Measurements from ENCODE around the gene TIAM1.

DNA sequence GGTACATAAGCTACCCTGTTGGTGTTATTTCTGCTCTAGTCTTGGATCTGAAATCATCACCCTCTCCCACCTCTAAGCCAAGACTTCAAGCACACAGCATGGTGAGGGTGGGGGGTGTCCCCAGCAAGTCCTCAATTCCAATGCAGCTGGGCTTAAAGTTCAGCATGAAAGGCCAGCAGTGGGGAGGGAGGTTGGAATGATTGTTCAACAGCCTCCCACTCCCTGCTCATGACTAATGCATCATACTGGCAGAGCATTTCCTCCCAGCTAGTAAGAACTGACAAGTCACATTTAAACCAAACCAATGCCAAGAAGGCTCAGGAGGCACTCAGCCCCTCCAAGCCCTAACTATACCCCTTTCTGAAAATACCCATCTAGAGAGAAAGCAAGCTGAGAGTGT lies 50.1 kb downstream of the TIAM1 start:
- TF ChIP-seq YY1 (IDR thresholded peaks at IDR 0.05; ENCODE audit: low read depth, low read length) (no peak), SIN3A (conservative IDR thresholded peaks at IDR 0.05 in 1 of 2, IDR thresholded peaks at IDR 0.05 in 1 of 2; ENCODE audit: low read depth in 1 of 2, low read length in 2 of 2) (no peak), ZNF274 (IDR thresholded peaks at IDR 0.05; ENCODE audit: borderline replicate concordance, extremely low read depth, low read length) (no peak)
